Parathyroid adenoma (tissue), 2 donors: ENCODE measurements around the gene CEL.

Experiments
- H2AFZ ChIP-seq: fragments of 300-600 bp; sonication (generic); one replicate; pipeline ENCODE4 v1.7.0; 2017; ENCODE audit warnings: antibody characterized with exemption, mild to moderate bottlenecking
- H3K27ac ChIP-seq: fragments of 300-600 bp; sonication (generic); one replicate; pipeline ENCODE4 v1.7.0; 2017
- H3K27me3 ChIP-seq: fragments of 300-600 bp; sonication (generic); one replicate; pipeline ENCODE4 v1.7.0; 2017; ENCODE audit warnings: low read length; ENCODE audit not compliant: control insufficient read depth, insufficient read depth
- H3K36me3 ChIP-seq: fragments of 300-600 bp; sonication (generic); one replicate; pipeline ENCODE4 v1.7.0; 2017; ENCODE audit warnings: low read length; ENCODE audit not compliant: control insufficient read depth, insufficient read depth
- H3K4me1 ChIP-seq: fragments of 300-600 bp; sonication (generic); one replicate; pipeline ENCODE4 v1.7.0; 2017; ENCODE audit warnings: control low read depth
- H3K4me2 ChIP-seq: fragments of 300-600 bp; sonication (generic); one replicate; pipeline ENCODE4 v1.7.0; 2017; ENCODE audit warnings: low read length
- H3K4me3 ChIP-seq: fragments of 300-600 bp; sonication (generic); one replicate; pipeline ENCODE4 v1.7.0; 2017; ENCODE audit warnings: low read depth, low read length
- H3K79me2 ChIP-seq: fragments of 300-600 bp; sonication (generic); one replicate; pipeline ENCODE4 v1.7.0; 2017; ENCODE audit warnings: control low read depth
- H3K9ac ChIP-seq: fragments of 300-600 bp; sonication (generic); one replicate; pipeline ENCODE4 v1.7.0; 2017; ENCODE audit warnings: mild to moderate bottlenecking
- H3K9me3 ChIP-seq: fragments of 300-600 bp; sonication (generic); one replicate; pipeline ENCODE4 v1.7.0; 2017; ENCODE audit warnings: low read length; ENCODE audit not compliant: control insufficient read depth
- CTCF ChIP-seq: fragments of 300-600 bp; sonication (generic); IDR thresholded peaks from one replicate; pipeline ENCODE4 v1.7.0; 2017; ENCODE audit warnings: antibody characterized with exemption, mild to moderate bottlenecking
- donor health status: primary hyperparathyroidism.

CEL gene

DNA sequence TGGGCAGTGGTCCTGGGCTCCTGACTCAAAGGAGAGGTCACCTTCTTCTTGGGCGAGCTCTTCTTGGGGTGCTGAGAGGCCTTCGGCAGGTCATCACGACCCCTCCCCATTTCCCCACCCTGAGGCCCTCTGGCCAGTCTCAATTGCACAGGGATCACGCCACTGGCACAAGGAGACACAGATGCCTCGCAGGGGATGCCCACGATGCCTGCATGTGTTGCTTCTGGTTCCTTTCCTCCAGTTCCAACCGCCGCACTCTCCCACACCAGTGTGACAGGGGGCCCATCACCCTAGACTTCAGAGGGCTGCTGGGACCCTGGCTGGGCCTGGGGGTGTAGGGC lies 1.3 kb downstream of the CEL start:
- TF ChIP-seq CTCF, result no peak
- H3K4me3 ChIP-seq, result no peak overlapping the region

GRCh38 chr9:133063500-133064231 lies 1.9 kb downstream of the CEL start:
- Histone ChIP-seq H3K9ac (no peak overlapping the region), H3K36me3 (no peaks in the 10 kb centered on the region), H3K79me2 (no peaks in the 10 kb centered on the region), H3K4me2 (no peak overlapping the region), H3K9me3 (no peaks in the 10 kb centered on the region), H3K4me3 (no peak overlapping the region), H2AFZ (no peak overlapping the region), H3K27me3 (no peaks in the 10 kb centered on the region), H3K27ac (no peak overlapping the region), H3K4me1 (no peaks in the 10 kb centered on the region)
- no peak for TF ChIP-seq CTCF

More for the DNA sequence above, 1.3 kb downstream of the CEL start:
- no peak overlapping the region for H3K27ac ChIP-seq
- no peak overlapping the region for H2AFZ ChIP-seq
- H3K27me3 ChIP-seq, result no peaks in the 10 kb centered on the region
- H3K9me3 ChIP-seq, result no peaks in the 10 kb centered on the region
- H3K79me2 ChIP-seq, result no peaks in the 10 kb centered on the region
- H3K4me1 ChIP-seq, result no peaks in the 10 kb centered on the region
- H3K36me3 ChIP-seq, result no peaks in the 10 kb centered on the region
- no peak overlapping the region for H3K9ac ChIP-seq
- no peak overlapping the region for H3K4me2 ChIP-seq

DNA sequence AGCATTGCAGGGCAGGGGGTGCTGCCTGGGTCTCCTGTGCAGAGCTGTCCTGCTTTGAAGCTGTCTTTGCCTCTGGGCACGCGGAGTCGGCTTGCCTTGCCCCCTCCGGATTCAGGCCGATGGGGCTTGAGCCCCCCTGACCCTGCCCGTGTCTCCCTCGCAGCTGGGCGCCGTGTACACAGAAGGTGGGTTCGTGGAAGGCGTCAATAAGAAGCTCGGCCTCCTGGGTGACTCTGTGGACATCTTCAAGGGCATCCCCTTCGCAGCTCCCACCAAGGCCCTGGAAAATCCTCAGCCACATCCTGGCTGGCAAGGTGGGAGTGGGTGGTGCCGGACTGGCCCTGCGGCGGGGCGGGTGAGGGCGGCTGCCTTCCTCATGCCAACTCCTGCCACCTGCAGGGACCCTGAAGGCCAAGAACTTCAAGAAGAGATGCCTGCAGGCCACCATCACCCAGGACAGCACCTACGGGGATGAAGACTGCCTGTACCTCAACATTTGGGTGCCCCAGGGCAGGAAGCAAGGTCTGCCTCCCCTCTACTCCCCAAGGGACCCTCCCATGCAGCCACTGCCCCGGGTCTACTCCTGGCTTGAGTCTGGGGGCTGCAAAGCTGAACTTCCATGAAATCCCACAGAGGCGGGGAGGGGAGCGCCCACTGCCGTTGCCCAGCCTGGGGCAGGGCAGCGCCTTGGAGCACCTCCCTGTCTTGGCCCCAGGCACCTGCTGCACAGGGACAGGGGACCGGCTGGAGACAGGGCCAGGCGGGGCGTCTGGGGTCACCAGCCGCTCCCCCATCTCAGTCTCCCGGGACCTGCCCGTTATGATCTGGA lies 2.7 kb downstream of the CEL start:
- Histone ChIP-seq H3K36me3 (no peaks in the 10 kb centered on the region), H3K4me2 (no peak overlapping the region), H3K27ac (no peak overlapping the region), H2AFZ (no peak overlapping the region), H3K4me1 (no peaks in the 10 kb centered on the region), H3K4me3 (no peak overlapping the region), H3K9ac (no peak overlapping the region), H3K27me3 (no peaks in the 10 kb centered on the region), H3K79me2 (no peaks in the 10 kb centered on the region), H3K9me3 (no peaks in the 10 kb centered on the region)
- no peak for TF ChIP-seq CTCF

- Histone ChIP-seq H3K79me2 (no peaks in the 10 kb centered on the region), H3K9ac (no peak overlapping the region), H2AFZ (no peak overlapping the region), H3K36me3 (no peaks in the 10 kb centered on the region), H3K4me2 (no peak overlapping the region), H3K4me1 (no peaks in the 10 kb centered on the region), H3K27ac (no peak overlapping the region), H3K27me3 (no peaks in the 10 kb centered on the region), H3K4me3 (no peak overlapping the region), H3K9me3 (no peaks in the 10 kb centered on the region)
- TF ChIP-seq CTCF, result no peak
These were observed 3.2 kb downstream of the CEL start for GRCh38 chr9:133065070-133065388.
